ENCODE measurements around the gene SNX10. TPM values are rescaled to one million over a fixed set of nuclear protein-coding genes. Genes with fewer than 3 reads are reported as not detected.

SNX10 gene
- total and polyA plus RNA-seq, 11 donors: 0.36 to 22.1 (median 1.1) TPM

GRCh38 chr7:26328498-26329390 lies 37.1 kb downstream of the SNX10 start:
- Histone ChIP-seq H3K27ac (no peak overlapping the region), H3K9me3 (peaks cover 0 to 10% (median 0%) of the 10 kb centered on the region in 12 donors), H3K27me3 (no peaks in the 10 kb centered on the region), H3K4me1 (peaks cover 0 to 44% (median 0%) of the 10 kb centered on the region in 12 donors), H3K36me3 (no peaks in the 10 kb centered on the region), H3K4me3 (no peak overlapping the region)
- TF ChIP-seq POLR2A (IDR thresholded peaks at IDR 0.05): no peak
- TF ChIP-seq, protein P1, sequence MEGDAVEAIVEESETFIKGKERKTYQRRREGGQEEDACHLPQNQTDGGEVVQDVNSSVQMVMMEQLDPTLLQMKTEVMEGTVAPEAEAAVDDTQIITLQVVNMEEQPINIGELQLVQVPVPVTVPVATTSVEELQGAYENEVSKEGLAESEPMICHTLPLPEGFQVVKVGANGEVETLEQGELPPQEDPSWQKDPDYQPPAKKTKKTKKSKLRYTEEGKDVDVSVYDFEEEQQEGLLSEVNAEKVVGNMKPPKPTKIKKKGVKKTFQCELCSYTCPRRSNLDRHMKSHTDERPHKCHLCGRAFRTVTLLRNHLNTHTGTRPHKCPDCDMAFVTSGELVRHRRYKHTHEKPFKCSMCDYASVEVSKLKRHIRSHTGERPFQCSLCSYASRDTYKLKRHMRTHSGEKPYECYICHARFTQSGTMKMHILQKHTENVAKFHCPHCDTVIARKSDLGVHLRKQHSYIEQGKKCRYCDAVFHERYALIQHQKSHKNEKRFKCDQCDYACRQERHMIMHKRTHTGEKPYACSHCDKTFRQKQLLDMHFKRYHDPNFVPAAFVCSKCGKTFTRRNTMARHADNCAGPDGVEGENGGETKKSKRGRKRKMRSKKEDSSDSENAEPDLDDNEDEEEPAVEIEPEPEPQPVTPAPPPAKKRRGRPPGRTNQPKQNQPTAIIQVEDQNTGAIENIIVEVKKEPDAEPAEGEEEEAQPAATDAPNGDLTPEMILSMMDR (IDR thresholded peaks at IDR 0.05): no peak
- intact Hi-C loops (cut with DNase I): no loop called here
- ATAC-seq (no peak), DNase-seq (no peak)
- WGBS, 4 donors: 89 to 95% (median 91%) methylated on average over 7 of the region's 7 CpGs

- H3K27ac ChIP-seq: peak overlapping the region in 1 of 12 donors; percentile 77
- intact Hi-C loops (cut with DNase I): no loop called here
- ATAC-seq: peak; percentile 47 to 84 (median 68)
- TF ChIP-seq POLR2A (IDR thresholded peaks at IDR 0.05): no peak
- TF ChIP-seq, protein P1 (IDR thresholded peaks at IDR 0.05): no peak
- WGBS, 4 donors: 74 to 82% (median 79%) methylated on average over 13 of the region's 13 CpGs
- H3K4me3 ChIP-seq: no peak overlapping the region
- no peaks in the 10 kb centered on the region for H3K27me3 ChIP-seq
- DNase-seq: peak in 4 of 5 donors; percentile 32 to 46 (median 44)
- no peaks in the 10 kb centered on the region for H3K36me3 ChIP-seq
- peaks cover 0 to 10% (median 0%) of the 10 kb centered on the region in 12 donors for H3K9me3 ChIP-seq
- H3K4me1 ChIP-seq: peaks cover 0 to 50% (median 0%) of the 10 kb centered on the region in 12 donors
Observed at GRCh38 chr7:26329520-26330255, 38.0 kb downstream of the SNX10 start.

GRCh38 chr7:26331113-26331512 lies 39.5 kb downstream of the SNX10 start:
- no peaks in the 10 kb centered on the region for H3K27me3 ChIP-seq
- ATAC-seq (no peak), DNase-seq (no peak)
- WGBS, 4 donors: 75 to 96% (median 92%) methylated on average over 4 of the region's 4 CpGs
- H3K4me1 ChIP-seq: peaks cover 0 to 58% (median 0%) of the 10 kb centered on the region in 12 donors
- H3K9me3 ChIP-seq: peaks cover 0 to 10% (median 0%) of the 10 kb centered on the region in 12 donors
- intact Hi-C loops (cut with DNase I): no loop called here
- TF ChIP-seq, protein P1 (IDR thresholded peaks at IDR 0.05): no peak
- no peak overlapping the region for H3K4me3 ChIP-seq
- H3K36me3 ChIP-seq: no peaks in the 10 kb centered on the region
- no peak overlapping the region for H3K27ac ChIP-seq

- DNase-seq: no peak
- WGBS, 4 donors: 72 to 82% (median 80%) methylated on average over 4 of the region's 4 CpGs
- Histone ChIP-seq H3K4me1 (peaks cover 0 to 58% (median 0%) of the 10 kb centered on the region in 12 donors), H3K27ac (no peak overlapping the region), H3K9me3 (peaks cover 0 to 10% (median 0%) of the 10 kb centered on the region in 12 donors), H3K4me3 (no peak overlapping the region), H3K27me3 (no peaks in the 10 kb centered on the region), H3K36me3 (no peaks in the 10 kb centered on the region)
- intact Hi-C loops (cut with DNase I): no loop called here
- no peak for ATAC-seq
- no peak for TF ChIP-seq POLR2A (IDR thresholded peaks at IDR 0.05)
- TF ChIP-seq, protein P1 (IDR thresholded peaks at IDR 0.05): no peak
Observed at GRCh38 chr7:26331789-26332188, 40.1 kb downstream of the SNX10 start.
